Mammary epithelial cell (primary cell): ENCODE results near the gene CD99.

Experiments used
- EZH2 ChIP-seq: IDR thresholded peaks from 2 replicates; pipeline ENCODE4 v1.6.1; 2012; ENCODE audit warnings: low read length, inconsistent platforms, borderline replicate concordance
- TF ChIP-seq, protein P1 (sequence below), 2 donors: IDR thresholded peaks in 1 of 2; conservative IDR thresholded peaks in 1 of 2; 2 replicates each; pipeline ENCODE4 v1.5.1; 2011 to 2012; ENCODE audit warnings: inconsistent platforms in 2 of 2, low read length in 2 of 2, mild to moderate bottlenecking in 2 of 2, control low read depth in 1 of 2, low read depth in 1 of 2; ENCODE audit not compliant: insufficient read depth in 1 of 2; ENCODE audit errors: extremely low read depth in 1 of 2

DNA sequence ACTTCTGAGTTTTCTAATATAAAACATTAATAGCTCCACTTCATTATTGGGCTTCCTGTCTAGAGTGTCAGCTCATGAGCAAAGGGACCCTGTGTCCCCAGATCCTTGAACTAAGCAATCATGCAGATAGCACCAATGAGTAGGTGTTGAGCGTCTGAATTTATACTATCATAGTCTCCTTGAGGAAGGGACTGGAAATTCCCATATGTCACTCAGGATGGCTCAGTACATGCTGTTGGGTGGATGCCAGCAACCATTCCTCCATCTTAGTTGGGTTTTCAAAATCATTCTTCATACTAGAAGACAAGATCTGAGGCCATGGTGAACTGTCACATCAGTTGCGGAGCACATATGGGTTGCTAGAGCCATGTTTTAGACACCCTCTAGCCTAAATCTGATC, 27.7 kb downstream of the CD99 start:
- TF ChIP-seq, protein P1, sequence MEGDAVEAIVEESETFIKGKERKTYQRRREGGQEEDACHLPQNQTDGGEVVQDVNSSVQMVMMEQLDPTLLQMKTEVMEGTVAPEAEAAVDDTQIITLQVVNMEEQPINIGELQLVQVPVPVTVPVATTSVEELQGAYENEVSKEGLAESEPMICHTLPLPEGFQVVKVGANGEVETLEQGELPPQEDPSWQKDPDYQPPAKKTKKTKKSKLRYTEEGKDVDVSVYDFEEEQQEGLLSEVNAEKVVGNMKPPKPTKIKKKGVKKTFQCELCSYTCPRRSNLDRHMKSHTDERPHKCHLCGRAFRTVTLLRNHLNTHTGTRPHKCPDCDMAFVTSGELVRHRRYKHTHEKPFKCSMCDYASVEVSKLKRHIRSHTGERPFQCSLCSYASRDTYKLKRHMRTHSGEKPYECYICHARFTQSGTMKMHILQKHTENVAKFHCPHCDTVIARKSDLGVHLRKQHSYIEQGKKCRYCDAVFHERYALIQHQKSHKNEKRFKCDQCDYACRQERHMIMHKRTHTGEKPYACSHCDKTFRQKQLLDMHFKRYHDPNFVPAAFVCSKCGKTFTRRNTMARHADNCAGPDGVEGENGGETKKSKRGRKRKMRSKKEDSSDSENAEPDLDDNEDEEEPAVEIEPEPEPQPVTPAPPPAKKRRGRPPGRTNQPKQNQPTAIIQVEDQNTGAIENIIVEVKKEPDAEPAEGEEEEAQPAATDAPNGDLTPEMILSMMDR (conservative IDR thresholded peaks at IDR 0.05 in 1 of 2, IDR thresholded peaks at IDR 0.05 in 1 of 2; ENCODE audit: extremely low read depth in 1 of 2, insufficient read depth in 1 of 2, low read depth in 1 of 2, low read length in 2 of 2): no peak
- TF ChIP-seq EZH2: no peak
